ENCODE measurements around the gene MTPN. TPM values are rescaled to one million over a fixed set of nuclear protein-coding genes. Genes with fewer than 3 reads are reported as not detected.

MTPN gene
- total and polyA plus RNA-seq, 9 donors, result 48.6 to 117 (median 101) TPM

Other genes with a start within 250 kb of the MTPN start
- gene SLC13A4, start 249.2 kb downstream of the MTPN start, total RNA-seq, result 0.09 TPM
- gene SLC13A4, start 249.2 kb downstream of the MTPN start, polyA plus RNA-seq (ENCODE audit: insufficient read depth in 1 of 8, insufficient read length in 8 of 8, low replicate concordance in 1 of 8), result 1 to 10 TPM in 5 of 8 donors, under 1 TPM in 3; 0.29 to 4.2 (median 1.9) TPM
- 0.62 TPM for gene FAM180A, start 228.5 kb downstream of the MTPN start, total RNA-seq
- gene FAM180A, start 228.5 kb downstream of the MTPN start, polyA plus RNA-seq (ENCODE audit: insufficient read depth in 1 of 8, insufficient read length in 8 of 8, low replicate concordance in 1 of 8), result under 1 TPM in 7 of 8 donors, not detected in 1; 0.17 to 0.96 (median 0.33) TPM

All from muscle of leg (tissue), 9 donors.